HepG2 (cell line): ENCODE data around the gene ARF4. TPM values are rescaled to one million over a fixed set of nuclear protein-coding genes. Genes with fewer than 3 reads are reported as not detected.

Experiments used
- ATAD3A ChIP-seq: sonication (generic); formaldehyde crosslinking; IDR thresholded peaks from 2 replicates; pipeline ENCODE4 v1.4.0; 2020; ENCODE audit warnings: missing genetic modification reagents
- GLI4 ChIP-seq: sonication (generic); formaldehyde crosslinking; IDR thresholded peaks from 2 replicates; pipeline ENCODE4 v1.5.1; 2020; ENCODE audit warnings: missing genetic modification reagents, mild to moderate bottlenecking, moderate library complexity, borderline replicate concordance
- ISL2 ChIP-seq: sonication (generic); formaldehyde crosslinking; IDR thresholded peaks from 2 replicates; pipeline ENCODE4 v1.5.0; 2020; ENCODE audit warnings: missing genetic modification reagents
- MTERF4 ChIP-seq: sonication (generic); formaldehyde crosslinking; IDR thresholded peaks from 2 replicates; pipeline ENCODE4 v1.8.0; 2023; ENCODE audit warnings: mild to moderate bottlenecking, missing genetic modification reagents
- NFATC3 ChIP-seq: sonication (generic); formaldehyde crosslinking; IDR thresholded peaks from 2 replicates; pipeline ENCODE4 v1.5.1; 2020; ENCODE audit warnings: mild to moderate bottlenecking, missing genetic modification reagents
- NFIC ChIP-seq: IDR thresholded peaks from 2 replicates; pipeline ENCODE4 v1.6.1; 2012; ENCODE audit warnings: mild to moderate bottlenecking, low read length, inconsistent platforms
- NFYB ChIP-seq: sonication (generic); formaldehyde crosslinking; IDR thresholded peaks from 2 replicates; pipeline ENCODE4 v1.4.0; 2020; ENCODE audit warnings: missing genetic modification reagents
- RELA ChIP-seq: sonication (generic); formaldehyde crosslinking; IDR thresholded peaks from 2 replicates; pipeline ENCODE4 v1.4.0; 2020; ENCODE audit warnings: missing genetic modification reagents
- TBP ChIP-seq: sonication (generic); formaldehyde crosslinking; IDR thresholded peaks from 2 replicates; pipeline ENCODE4 v1.5.0; 2020; ENCODE audit warnings: missing genetic modification reagents
- TRIM22 ChIP-seq: fragments of 450-650 bp; IDR thresholded peaks from 2 replicates; pipeline ENCODE4 v1.6.1; 2017
- ZBTB1 ChIP-seq: sonication (generic); formaldehyde crosslinking; IDR thresholded peaks from 2 replicates; pipeline ENCODE4 v1.4.0; 2020; ENCODE audit warnings: missing genetic modification reagents, borderline replicate concordance
- ZFP36L1 ChIP-seq: sonication (generic); formaldehyde crosslinking; IDR thresholded peaks from 2 replicates; pipeline ENCODE4 v1.8.0; 2022; ENCODE audit warnings: mild to moderate bottlenecking, missing genetic modification reagents, moderate library complexity
- ZFP37 ChIP-seq: sonication (generic); formaldehyde crosslinking; IDR thresholded peaks from 2 replicates; pipeline ENCODE4 v1.4.0; 2020; ENCODE audit warnings: missing genetic modification reagents, borderline replicate concordance
- ZNF24 ChIP-seq: fragments of 450-650 bp; IDR thresholded peaks from 2 replicates; pipeline ENCODE4 v1.6.1; 2017; ENCODE audit warnings: antibody characterized with exemption, mild to moderate bottlenecking
- ZNF326 ChIP-seq: sonication (generic); formaldehyde crosslinking; IDR thresholded peaks from 2 replicates; pipeline ENCODE4 v1.4.0; 2020; ENCODE audit warnings: missing genetic modification reagents, borderline replicate concordance
- ZNF44 ChIP-seq: sonication (generic); formaldehyde crosslinking; IDR thresholded peaks from 2 replicates; pipeline ENCODE4 v1.5.1; 2020; ENCODE audit warnings: mild to moderate bottlenecking, missing genetic modification reagents
- ZNF446 ChIP-seq: sonication (generic); formaldehyde crosslinking; IDR thresholded peaks from 2 replicates; pipeline ENCODE4 v1.5.0; 2020; ENCODE audit warnings: mild to moderate bottlenecking, missing genetic modification reagents
- ZNF546 ChIP-seq: sonication (generic); formaldehyde crosslinking; conservative IDR thresholded peaks from 2 replicates; pipeline ENCODE4 v1.8.1; 2023; ENCODE audit warnings: mild to moderate bottlenecking, missing genetic modification reagents
- ZNF556 ChIP-seq: sonication (generic); formaldehyde crosslinking; IDR thresholded peaks from 2 replicates; pipeline ENCODE4 v1.4.0; 2020; ENCODE audit warnings: mild to moderate bottlenecking, missing genetic modification reagents, borderline replicate concordance
- polyA plus RNA-seq, 8 experiments: library from polyadenylated mRNA; depleted of rRNA in 3 of 8; stranded (reverse) in 7 of 8; unstranded in 1 of 8; fragments of >200 nt; fragmentation: Illumina TruSeq in 4 of 8; extraction: Trizol in 4 of 8; gene quantifications; 2 replicates each; pipeline versions ENCODE4 v1.2.1 to v1.2.3, GENCODE V29; 2011 to 2016; ENCODE audit warnings: low read depth in 4 of 8, missing spikeins in 1 of 8, mixed read lengths in 1 of 8; ENCODE audit not compliant: insufficient read depth in 1 of 8
- total RNA-seq, 5 experiments: library from RNA; depleted of rRNA; stranded (reverse); fragments of >200 nt; fragmentation: Illumina TruSeq; extraction: Trizol; gene quantifications; 2 replicates each; pipeline ENCODE4 v1.2.3, GENCODE V29; 2016; ENCODE audit warnings: low read depth in 1 of 5
- TF ChIP-seq, protein P1 (sequence below): sonication (generic); formaldehyde crosslinking; IDR thresholded peaks from 2 replicates; pipeline ENCODE4 v1.9.0; 2022; ENCODE audit warnings: missing genetic modification reagents, mild to moderate bottlenecking, borderline replicate concordance
- TF ChIP-seq, protein P2 (sequence below): sonication (generic); formaldehyde crosslinking; IDR thresholded peaks from 2 replicates; pipeline ENCODE4 v1.8.0; 2022; ENCODE audit warnings: missing genetic modification reagents, mild to moderate bottlenecking, moderate library complexity, borderline replicate concordance
- TF ChIP-seq, protein P3 (sequence below): sonication (generic); formaldehyde crosslinking; IDR thresholded peaks from 2 replicates; pipeline ENCODE4 v1.5.1; 2020; ENCODE audit warnings: missing genetic modification reagents, mild to moderate bottlenecking, borderline replicate concordance

Gene ARF4
- total and polyA plus RNA-seq, 2 of the 13 experiments (the other 11 are each of a cell fraction or from before 2014, with no cell fraction given) = 184 to 250 TPM

DNA sequence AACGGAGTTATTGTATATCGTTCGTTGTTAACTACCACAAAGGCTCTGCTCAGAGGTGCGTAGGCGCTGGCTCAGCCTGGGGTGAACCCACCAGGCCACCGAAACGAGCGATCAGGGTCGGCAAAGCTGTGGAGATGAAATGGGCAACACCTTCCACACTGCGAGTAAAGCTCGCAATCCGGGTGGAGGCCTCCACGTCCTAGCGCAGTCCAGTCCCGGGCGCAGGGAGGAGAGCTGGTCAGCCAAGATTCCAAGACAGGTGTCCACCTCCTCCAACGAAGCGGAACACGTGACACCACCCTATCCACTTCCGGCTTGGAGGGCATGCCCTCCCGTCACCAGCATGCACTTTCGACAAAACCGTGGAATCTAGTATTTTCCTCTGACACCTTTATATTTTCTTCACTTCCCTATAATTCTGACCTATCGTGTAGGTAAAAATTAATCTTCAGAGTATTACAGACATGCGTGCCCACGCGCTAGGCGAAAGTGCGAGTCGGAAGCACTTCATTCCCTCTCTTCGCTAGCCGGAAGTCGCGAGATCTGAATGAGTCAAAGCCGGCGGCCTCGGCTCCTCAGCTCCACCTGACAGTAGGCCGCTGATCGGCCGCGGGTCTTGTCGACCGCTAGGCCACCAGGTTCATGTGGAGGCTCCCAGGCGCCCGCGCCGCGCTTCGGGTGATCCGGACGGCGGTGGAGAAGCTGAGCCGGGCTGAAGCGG is 41.2 kb downstream of the ARF4 start, which contains the start of gene PDE12 (continued):
- TF ChIP-seq ATAD3A (CRISPR knock-in tag) = no peak
- 0 out of 2 replicates have a peak, but pooled peaks have one; percentile 74 for TF ChIP-seq ZNF44 (CRISPR knock-in tag)
- no peak for TF ChIP-seq NFATC3 (CRISPR knock-in tag)
- TF ChIP-seq MTERF4 (CRISPR knock-in tag) = no peak
- TF ChIP-seq, protein P1, sequence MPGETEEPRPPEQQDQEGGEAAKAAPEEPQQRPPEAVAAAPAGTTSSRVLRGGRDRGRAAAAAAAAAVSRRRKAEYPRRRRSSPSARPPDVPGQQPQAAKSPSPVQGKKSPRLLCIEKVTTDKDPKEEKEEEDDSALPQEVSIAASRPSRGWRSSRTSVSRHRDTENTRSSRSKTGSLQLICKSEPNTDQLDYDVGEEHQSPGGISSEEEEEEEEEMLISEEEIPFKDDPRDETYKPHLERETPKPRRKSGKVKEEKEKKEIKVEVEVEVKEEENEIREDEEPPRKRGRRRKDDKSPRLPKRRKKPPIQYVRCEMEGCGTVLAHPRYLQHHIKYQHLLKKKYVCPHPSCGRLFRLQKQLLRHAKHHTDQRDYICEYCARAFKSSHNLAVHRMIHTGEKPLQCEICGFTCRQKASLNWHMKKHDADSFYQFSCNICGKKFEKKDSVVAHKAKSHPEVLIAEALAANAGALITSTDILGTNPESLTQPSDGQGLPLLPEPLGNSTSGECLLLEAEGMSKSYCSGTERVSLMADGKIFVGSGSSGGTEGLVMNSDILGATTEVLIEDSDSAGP (CRISPR knock-in tag) = peak; percentile 94
- TF ChIP-seq TBP (CRISPR knock-in tag) = no peak
- TF ChIP-seq ISL2 (CRISPR knock-in tag) = peak; percentile 66; the same call in 1 of the 2 replicates
- TF ChIP-seq NFYB (CRISPR knock-in tag) = no peak
- TF ChIP-seq, protein P2, sequence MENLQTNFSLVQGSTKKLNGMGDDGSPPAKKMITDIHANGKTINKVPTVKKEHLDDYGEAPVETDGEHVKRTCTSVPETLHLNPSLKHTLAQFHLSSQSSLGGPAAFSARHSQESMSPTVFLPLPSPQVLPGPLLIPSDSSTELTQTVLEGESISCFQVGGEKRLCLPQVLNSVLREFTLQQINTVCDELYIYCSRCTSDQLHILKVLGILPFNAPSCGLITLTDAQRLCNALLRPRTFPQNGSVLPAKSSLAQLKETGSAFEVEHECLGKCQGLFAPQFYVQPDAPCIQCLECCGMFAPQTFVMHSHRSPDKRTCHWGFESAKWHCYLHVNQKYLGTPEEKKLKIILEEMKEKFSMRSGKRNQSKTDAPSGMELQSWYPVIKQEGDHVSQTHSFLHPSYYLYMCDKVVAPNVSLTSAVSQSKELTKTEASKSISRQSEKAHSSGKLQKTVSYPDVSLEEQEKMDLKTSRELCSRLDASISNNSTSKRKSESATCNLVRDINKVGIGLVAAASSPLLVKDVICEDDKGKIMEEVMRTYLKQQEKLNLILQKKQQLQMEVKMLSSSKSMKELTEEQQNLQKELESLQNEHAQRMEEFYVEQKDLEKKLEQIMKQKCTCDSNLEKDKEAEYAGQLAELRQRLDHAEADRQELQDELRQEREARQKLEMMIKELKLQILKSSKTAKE (CRISPR knock-in tag) = no peak
- TF ChIP-seq, protein P3, sequence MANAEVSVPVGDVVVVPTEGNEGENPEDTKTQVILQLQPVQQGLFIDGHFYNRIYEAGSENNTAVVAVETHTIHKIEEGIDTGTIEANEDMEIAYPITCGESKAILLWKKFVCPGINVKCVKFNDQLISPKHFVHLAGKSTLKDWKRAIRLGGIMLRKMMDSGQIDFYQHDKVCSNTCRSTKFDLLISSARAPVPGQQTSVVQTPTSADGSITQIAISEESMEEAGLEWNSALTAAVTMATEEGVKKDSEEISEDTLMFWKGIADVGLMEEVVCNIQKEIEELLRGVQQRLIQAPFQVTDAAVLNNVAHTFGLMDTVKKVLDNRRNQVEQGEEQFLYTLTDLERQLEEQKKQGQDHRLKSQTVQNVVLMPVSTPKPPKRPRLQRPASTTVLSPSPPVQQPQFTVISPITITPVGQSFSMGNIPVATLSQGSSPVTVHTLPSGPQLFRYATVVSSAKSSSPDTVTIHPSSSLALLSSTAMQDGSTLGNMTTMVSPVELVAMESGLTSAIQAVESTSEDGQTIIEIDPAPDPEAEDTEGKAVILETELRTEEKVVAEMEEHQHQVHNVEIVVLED (CRISPR knock-in tag) = peak; percentile 68; the same call in 1 of the 2 replicates
- TF ChIP-seq NFIC = peak; percentile 56; the same call in 1 of the 2 replicates
- peak; percentile 82 for TF ChIP-seq ZFP36L1 (CRISPR knock-in tag)
- TF ChIP-seq ZNF546 (CRISPR knock-in tag) = peak; percentile 27; the same call in 1 of the 2 replicates
- peak; percentile 84; the same call in 1 of the 2 replicates for TF ChIP-seq ZFP37 (CRISPR knock-in tag)
- TF ChIP-seq RELA = no peak; the same call in 1 of the 2 replicates
- TF ChIP-seq ZNF326 (CRISPR knock-in tag) = no peak
- TF ChIP-seq TRIM22 = no peak
- peak; percentile 65; the same call in 1 of the 2 replicates for TF ChIP-seq ZNF24
- TF ChIP-seq ZNF556 = peak; percentile 70; the same call in 1 of the 2 replicates
- TF ChIP-seq ZNF446 (CRISPR knock-in tag) = no peak
- no peak for TF ChIP-seq ZBTB1
- TF ChIP-seq GLI4 (CRISPR knock-in tag) = no peak
